ENCODE measurements around the gene MPP3. TPM values are rescaled to one million over a fixed set of nuclear protein-coding genes. Genes with fewer than 3 reads are reported as not detected.

The MPP3 gene
- polyA plus RNA-seq, 1 donor, result 4.4 TPM

Other genes starting within 250 kb of the MPP3 start
- gene MEOX1, start 171.2 kb downstream of the MPP3 start, polyA plus RNA-seq (ENCODE audit: insufficient read length), result 10.4 TPM
- not detected for gene SOST, start 74.4 kb downstream of the MPP3 start, polyA plus RNA-seq (ENCODE audit: insufficient read length)
- 74.0 TPM for gene DUSP3, start 54.2 kb downstream of the MPP3 start, polyA plus RNA-seq (ENCODE audit: insufficient read length)
- 0.05 TPM for gene CFAP97D1, start 52.7 kb downstream of the MPP3 start, polyA plus RNA-seq (ENCODE audit: insufficient read length)
- 2.1 TPM for gene CD300LG, start 14.0 kb upstream of the MPP3 start, polyA plus RNA-seq (ENCODE audit: insufficient read length)
- gene MPP2, start 74.4 kb upstream of the MPP3 start, polyA plus RNA-seq (ENCODE audit: insufficient read length), result 2.6 TPM
- gene PPY, start 109.3 kb upstream of the MPP3 start, polyA plus RNA-seq (ENCODE audit: insufficient read length), result not detected
- not detected for gene PYY, start 120.8 kb upstream of the MPP3 start, polyA plus RNA-seq (ENCODE audit: insufficient read length)
- 0.48 TPM for gene NAGS, start 171.5 kb upstream of the MPP3 start, polyA plus RNA-seq (ENCODE audit: insufficient read length)
- gene TMEM101, start 181.8 kb upstream of the MPP3 start, polyA plus RNA-seq (ENCODE audit: insufficient read length), result 32.6 TPM
- 26.7 TPM for gene LSM12, start 233.5 kb upstream of the MPP3 start, polyA plus RNA-seq (ENCODE audit: insufficient read length)
- gene G6PC3, start 237.6 kb upstream of the MPP3 start, polyA plus RNA-seq (ENCODE audit: insufficient read length), result 35.0 TPM